Caki2 (cell line): ENCODE data around the gene ERP44. TPM values are rescaled to one million over a fixed set of nuclear protein-coding genes. Genes with fewer than 3 reads are reported as not detected.

Experiments used
- DNase-seq: peaks from one replicate; pipeline ENCODE4 v3.0.0-alpha.2; 2015; ENCODE audit warnings: low read depth
- in situ Hi-C: cut with HindIII; loops from 2 replicates; pipeline ENCODE4 v1.10.0; 2016; ENCODE audit warnings: low sequenced_read_pairs, low pct_unique_long_range_greater_than_20kb, mixed read lengths
- total RNA-seq: library from RNA; depleted of rRNA; stranded (reverse); fragments of >200 nt; shearing (Covaris generic); gene quantifications from 2 replicates; pipeline ENCODE4 v1.2.3, GENCODE V29; 2014; ENCODE audit warnings: low replicate concordance

The ERP44 gene
- total RNA-seq, 1 experiment from 2014 or later, result 6.5 TPM

DNA sequence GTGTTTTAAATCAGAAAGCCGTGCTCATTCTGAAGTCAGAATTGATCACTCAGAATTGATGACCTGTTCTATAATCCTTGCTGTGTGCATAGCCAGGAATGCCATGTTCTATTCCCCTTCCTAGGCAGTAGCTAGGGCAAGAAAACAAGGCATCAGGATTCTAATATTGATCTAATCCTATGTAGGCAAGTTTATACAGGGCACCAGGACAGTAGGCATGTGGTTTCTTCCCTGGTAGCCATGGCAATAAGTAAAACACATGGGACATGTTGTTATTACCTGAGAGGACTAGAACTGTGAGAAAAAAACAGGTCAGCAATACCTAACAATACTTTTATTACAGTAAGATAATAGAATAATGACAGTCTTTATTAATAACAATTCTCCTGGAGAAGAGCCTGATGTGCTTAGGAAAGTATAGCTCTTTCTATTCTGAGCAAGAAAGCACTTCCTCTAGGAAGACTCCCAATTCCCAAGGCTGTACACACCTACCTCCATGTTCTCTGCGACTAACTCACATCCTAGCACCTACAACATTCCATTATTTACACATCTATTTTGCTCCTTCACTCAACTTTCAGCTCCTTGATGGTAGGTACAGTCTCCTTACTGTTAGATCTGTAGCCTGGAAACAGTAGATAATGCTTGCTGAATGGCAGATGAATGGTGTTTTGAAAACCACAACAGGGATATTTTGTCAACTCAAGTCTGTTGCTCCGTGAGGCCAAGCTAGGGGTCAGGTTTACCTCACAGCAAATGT lies 121.6 kb downstream of the ERP44 start:
- no peak for DNase-seq
- in situ Hi-C loops, result no loop called here

DNA sequence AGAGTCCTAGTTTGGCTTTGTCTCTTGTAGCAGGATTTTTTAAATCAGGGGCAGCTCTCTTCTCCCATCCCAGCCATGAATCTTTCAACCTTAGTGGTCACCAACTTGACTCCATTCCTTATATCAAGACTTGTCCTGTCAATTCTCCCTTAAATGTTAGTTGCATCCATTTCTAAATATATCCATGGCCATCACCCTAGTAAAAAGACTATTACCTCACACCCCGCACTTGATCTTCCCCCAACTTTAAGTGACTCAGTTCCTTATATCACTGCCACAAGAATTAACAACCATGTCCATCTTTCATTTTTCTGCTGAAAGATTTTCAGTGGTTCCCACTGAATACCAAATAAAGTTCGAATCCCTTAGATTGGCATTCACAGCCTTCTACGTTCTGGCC lies 125.3 kb downstream of the ERP44 start:
- in situ Hi-C loops, result no loop called here
- no peak for DNase-seq

DNA sequence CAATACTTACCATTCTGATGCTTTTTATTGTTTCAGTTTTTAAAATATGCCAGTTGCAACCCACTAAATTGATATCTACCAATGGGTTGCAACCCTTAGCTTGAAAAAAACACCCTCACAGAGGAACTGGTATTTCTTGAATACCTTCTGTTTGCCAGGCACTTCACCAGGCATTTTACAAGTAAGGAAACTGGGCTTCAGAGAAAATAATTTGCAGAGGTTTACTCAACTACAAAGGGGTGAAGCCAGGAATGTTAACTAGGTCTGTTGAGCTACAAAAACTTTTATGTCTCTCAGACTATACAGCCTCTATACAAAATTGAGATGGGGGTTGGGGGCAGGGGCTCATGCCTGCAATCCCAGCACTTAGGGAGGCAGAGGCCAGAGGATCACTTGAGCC lies 127.4 kb downstream of the ERP44 start:
- in situ Hi-C loops, result no loop called here
- no peak for DNase-seq

- no peak for DNase-seq
- in situ Hi-C loops, result no loop called here
Observed at GRCh38 chr9:99970481-99970880, 128.3 kb downstream of the ERP44 start.

DNA sequence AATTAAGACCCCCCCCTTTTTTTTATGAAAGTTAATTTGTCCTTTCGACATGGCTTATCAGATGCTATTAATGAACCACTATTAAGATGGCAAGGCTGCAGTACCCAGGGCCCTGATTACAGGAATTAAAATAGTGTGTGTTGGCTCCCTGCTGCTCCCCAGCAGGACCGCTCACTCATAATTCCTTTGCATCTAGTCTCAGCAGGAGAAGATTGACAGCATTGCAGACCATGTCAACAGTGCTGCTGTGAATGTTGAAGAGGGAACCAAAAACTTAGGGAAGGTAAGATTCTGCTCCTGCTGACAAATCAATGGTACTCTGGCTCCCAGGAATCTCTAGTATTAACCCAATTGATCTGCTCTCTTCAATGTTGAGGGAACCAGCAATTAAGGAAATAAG lies 131.3 kb downstream of the ERP44 start:
- no peak for DNase-seq
- in situ Hi-C loops, result no loop called here

- in situ Hi-C loops, result no loop called here
Observed at GRCh38 chr9:99966716-99967115, 132.1 kb downstream of the ERP44 start.

GRCh38 chr9:99966001-99966400 lies 132.8 kb downstream of the ERP44 start:
- DNase-seq, result no peak
- in situ Hi-C loops, result no loop called here

More at GRCh38 chr9:99966716-99967115, 132.1 kb downstream of the ERP44 start:
- peak; percentile 36 for DNase-seq

DNA sequence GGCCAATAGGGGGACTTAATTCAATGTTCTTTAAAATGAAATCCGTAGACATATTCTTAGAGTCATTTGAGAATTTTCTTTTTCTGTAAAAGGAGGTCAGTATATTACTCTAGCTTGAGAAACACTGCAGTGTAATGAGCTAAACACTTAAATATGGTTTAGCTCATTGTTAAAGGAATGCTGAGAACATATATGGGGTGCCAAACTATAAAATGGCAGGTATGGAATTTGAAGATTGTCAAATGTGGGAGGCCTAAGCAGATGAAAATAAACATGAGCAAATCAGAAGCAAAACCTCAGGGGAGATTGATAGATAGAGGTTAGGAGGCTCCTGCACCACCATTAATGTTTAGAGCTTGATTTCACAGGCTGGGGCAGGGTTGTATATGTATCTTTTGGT lies 134.5 kb downstream of the ERP44 start:
- in situ Hi-C loops, result no loop called here
- DNase-seq, result no peak

DNA sequence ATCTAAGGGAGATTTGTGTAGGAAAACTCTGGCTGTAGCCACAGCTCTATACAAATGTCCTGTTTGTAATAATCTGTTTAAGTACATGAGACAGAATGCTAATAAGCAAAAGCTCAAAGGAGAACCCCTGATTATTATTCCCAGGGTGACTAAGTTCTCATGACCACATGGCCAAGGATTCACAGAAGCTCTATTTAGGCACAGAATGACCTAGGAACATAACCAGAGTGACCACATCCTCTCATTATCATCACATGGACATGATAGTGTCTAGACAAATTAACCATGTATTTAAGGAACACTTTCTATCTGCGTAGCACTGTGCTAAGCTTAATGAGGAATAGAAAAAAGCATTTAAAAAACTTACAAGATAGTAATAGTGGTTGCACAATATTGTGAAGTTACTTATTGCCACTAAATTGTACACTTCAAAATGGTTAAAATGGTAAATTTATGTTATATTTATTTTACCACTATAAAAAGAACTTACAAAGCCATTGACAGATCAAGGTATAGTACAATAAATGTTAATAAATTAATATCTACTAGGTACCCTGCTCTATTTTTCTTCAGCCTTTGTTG lies 136.0 kb downstream of the ERP44 start:
- DNase-seq, result no peak
- in situ Hi-C loops, result no loop called here

GRCh38 chr9:99955606-99956005 lies 143.2 kb downstream of the ERP44 start:
- in situ Hi-C loops, result no loop called here
- no peak for DNase-seq

- no peak for DNase-seq
- in situ Hi-C loops, result no loop called here
Observed at GRCh38 chr9:99954819-99955218, 144.0 kb downstream of the ERP44 start.

DNA sequence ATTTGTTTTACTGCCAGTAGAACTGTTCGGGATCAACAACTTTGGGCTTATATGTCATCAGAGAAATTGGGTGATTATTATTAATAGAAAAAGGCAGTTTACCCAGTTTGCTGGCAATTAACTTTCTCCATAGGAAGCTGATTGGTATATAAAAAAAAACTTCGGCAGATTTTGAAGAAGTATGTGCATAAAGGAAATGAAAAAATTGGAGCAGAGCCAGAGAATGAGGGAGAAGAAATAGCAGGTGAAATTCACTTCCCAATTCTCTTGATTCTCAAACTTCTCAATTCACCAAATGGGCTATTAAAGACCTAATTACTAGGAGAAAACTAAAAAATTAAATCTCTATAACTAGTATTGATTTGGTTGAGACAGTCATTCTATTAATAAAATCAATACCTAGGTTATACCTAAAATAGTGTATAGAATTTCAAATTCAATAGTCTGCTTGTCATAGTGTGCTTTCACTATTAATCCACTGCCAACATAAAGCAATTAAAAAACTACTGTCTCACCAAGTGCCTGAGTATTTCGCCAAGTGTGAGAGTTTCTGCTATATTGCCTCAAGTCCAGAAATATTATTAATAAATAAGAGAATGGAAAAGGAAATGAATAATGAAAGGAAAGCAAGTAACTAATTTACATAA lies 144.8 kb downstream of the ERP44 start:
- in situ Hi-C loops, result no loop called here
- no peak for DNase-seq

DNA sequence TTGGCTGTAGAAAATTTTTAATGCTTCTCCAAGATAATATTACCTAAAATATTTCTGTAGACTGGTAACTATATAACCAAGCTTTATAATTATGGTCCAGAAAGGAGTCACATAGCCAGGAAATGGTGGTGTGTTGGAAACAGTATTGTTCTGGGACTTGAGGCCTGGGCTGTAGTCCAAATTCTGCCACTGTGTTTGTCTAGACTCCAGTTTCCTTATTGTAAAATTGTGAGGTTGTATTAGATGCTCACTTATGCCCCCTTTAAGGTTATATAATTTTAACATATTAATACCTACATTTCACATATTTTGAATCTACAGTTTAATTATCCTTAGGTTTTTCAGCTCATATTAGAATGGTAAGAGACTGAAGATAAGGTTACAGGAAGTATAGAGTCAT lies 149.9 kb downstream of the ERP44 start:
- no peak for DNase-seq
- in situ Hi-C loops, result no loop called here

DNA sequence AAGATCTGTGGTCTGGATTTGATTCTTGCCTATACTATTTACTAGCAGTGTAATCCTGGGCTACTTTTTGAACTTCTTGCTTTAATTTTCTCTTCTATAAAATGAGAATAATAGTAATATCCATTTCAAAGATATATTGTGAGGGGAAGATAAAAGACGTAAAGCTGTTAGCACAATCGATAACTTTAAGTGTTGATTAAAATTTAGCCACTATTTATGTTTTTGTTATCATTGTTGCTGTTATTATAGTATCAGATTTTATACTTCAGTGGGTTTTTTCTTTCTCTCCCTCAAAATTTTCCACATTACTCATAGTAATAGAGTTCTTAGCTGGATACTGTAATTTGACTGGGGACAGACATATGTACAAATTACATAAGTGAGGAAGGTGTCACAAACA lies 150.3 kb downstream of the ERP44 start:
- in situ Hi-C loops, result no loop called here
- no peak for DNase-seq

GRCh38 chr9:99947395-99947794 lies 151.4 kb downstream of the ERP44 start:
- in situ Hi-C loops, result no loop called here

GRCh38 chr9:99936947-99937587 lies 161.7 kb downstream of the ERP44 start:
- in situ Hi-C loops, result no loop called here
- no peak for DNase-seq

More at GRCh38 chr9:99947395-99947794, 151.4 kb downstream of the ERP44 start:
- no peak for DNase-seq

DNA sequence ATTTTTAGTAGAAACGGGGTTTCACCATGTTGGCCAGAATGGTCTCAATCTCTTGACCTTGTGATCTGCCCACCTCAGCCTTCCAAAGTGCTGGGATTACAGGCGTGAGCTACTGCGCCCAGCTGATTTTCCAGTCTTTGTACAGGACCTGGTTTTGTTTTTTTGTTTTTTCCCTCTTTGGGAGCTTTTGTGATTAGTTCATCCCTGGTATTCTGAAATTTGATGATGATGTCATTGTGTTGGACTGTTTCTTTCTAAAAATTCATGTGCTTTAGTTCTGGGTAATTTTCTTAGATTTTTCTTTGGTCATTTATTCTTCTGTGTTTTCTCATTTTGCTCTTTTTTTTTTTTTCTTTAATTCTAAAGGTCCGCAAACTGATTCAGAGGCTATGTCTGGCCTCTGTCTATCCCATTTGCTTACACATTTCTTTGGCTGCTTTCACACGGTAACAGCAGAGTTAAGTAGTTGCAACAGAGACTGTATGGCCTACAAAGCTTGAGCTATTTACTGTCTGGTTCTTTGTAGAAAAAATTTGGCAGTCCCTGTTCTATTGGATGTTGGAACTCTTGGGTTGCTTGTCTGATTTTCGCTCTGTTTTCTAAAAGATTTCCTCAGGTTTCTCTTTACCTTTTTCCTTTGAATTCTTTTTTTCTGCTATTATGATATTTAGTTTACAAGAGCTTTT lies 167.5 kb downstream of the ERP44 start:
- DNase-seq, result no peak
- in situ Hi-C loops, result no loop called here

DNA sequence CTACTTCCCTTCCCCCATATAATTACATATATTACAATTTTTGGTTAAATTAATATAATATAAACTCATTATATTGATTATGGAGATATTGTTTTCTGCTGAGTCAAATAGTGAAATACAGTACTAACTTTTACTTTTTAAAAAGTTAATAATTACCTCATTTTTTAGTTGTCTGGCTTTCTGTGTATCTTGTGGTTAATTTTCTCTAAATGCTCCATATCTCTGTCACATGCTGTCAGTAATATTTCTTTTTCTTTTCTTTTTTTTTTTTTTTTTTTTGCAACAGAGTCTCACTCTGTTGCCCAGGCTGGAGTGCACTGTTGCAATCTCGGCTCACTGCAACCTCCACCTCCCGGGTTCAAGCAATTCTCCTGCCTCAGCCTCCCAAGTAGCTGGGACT lies 169.1 kb downstream of the ERP44 start:
- in situ Hi-C loops, result no loop called here
- DNase-seq, result no peak
